Muscle of arm (tissue), 12 donors: ENCODE data around the gene MAX. TPM values are rescaled to one million over a fixed set of nuclear protein-coding genes. Genes with fewer than 3 reads are reported as not detected.
"Not testable (repeated sequence)": the region's sequence is repeated elsewhere in the genome, so short reads cannot be mapped to it uniquely, and the experiment has no call there.

Experiments used
- DNase-seq: peaks from one replicate; pipeline ENCODE4 v3.0.0-alpha.2; 2013
- polyA plus RNA-seq, 12 donors: library from polyadenylated mRNA; unstranded; fragments of 120-200 nt; gene quantifications; one replicate each; pipeline ENCODE4 v1.2.1, GENCODE V29; 2013; ENCODE audit not compliant: insufficient read length in 12 of 12

The MAX gene
- polyA plus RNA-seq, 12 donors: 29.1 to 143 (median 35.0) TPM; not detected in 1

DNA sequence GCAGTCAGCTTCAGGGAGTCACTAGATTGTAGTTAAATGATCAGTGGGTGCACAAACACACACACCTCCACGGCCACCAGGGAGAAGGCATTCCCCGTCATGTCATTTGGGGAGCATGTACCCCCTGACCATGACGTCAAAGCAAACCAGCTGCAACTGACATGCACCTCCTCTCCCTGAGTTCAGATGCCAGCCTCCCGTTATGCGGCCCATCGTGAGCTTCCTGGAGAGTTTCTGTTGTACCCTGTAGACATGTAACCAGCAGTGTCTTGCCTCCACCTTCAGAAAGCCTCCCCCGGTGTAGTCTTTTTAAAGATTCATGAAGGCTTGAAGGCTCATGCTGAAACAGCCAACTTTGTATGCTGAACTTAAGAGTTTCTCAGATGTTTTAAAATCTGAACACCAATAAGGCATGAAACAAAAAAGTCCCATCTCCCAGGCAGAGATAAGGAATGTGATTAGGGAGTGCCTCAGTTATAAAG is 60.8 kb downstream of the MAX start:
- DNase-seq: no peak

DNA sequence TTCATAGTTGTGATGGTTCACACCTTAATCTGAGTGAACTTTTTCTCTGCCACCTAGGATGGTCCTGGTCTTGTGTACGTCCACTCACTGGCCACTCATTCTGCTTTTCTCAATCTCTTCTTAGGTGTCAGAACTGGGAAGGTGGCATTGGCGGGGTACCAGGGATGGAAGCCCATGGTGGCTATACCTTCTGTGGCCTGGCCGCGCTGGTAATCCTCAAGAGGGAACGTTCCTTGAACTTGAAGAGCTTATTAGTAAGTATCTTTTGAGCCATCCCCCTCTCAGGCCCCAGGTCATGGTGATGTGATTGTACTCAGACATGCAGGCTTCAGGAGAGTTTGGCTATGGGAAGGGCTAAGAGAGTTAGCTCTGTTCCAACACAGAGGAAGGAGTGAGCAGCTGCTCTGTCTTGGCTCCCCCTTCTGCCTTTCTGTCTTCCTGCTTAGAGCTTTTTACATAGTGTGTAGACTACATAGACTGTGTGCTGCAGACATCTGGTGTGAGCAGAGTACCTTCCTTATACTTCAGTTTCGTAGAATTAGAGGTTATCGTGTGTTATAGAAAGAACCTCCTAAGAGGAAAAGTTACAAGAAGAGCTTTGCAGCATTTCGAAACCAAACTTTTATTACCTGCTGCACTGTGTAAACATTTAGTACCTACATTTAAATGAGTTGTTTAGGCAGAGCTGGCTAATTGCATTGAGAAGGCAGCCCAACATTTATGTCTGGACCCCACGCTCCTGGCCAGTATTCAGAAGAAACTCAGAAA is 61.5 kb downstream of the MAX start:
- no peak for DNase-seq

DNA sequence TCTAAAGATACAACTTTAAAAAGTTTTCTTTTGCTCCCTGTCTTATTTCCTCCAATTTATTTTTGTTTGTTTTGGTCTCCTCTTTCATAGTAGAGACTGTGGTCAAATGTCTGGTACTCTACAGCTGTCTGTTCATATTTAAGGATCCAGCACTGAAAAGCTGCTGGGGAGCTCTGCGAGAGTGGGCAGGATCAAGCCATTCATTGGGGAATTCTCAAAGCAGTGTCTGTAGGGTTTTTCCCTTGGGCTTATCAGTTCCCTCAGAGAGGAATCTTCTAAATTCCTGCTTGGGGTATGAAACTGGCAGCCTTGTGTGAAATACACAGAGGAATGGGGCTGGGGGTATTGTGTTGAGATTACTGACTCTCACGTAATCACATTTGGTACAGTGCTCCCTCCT is 63.4 kb downstream of the MAX start:
- no peak for DNase-seq

DNA sequence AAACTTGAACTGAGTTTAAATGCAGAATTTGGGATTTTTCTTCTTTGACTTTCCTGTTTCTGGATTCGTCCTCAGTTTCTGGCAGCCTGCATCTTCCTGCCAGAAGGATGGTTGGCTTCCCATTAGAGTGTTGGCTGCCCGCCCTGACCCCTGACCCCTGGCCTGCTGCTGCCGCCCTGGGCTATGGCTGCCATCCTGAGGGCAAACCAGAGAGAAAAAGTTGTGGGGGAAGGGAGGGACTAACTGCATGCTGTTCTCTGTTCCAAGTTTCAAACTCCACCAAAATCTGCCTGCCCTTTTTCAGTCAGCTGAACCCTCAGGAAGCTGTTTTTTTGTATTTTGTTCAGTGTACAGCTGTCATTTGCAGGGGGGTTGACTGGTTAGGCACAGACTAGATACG is 67.3 kb downstream of the MAX start:
- DNase-seq: no peak

DNA sequence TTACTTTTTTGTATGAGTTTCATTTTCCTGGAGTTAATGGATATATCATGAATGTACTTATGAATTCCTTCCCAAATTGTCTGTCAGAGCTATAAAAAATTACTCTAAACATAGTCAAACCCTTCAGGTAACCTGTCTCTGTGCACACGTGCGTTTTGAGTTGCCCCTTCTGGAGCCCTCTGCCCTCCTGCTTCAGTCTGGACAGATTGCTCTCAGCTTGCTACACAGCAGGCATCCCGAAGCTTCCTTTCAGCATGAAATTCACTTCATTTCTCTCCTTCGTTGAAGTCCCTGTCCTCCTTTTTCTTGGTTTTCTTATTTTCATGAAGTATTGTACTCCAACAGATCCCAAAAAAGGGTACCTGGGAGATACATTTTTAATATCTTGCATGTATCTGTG is 68.3 kb downstream of the MAX start:
- no peak for DNase-seq

DNA sequence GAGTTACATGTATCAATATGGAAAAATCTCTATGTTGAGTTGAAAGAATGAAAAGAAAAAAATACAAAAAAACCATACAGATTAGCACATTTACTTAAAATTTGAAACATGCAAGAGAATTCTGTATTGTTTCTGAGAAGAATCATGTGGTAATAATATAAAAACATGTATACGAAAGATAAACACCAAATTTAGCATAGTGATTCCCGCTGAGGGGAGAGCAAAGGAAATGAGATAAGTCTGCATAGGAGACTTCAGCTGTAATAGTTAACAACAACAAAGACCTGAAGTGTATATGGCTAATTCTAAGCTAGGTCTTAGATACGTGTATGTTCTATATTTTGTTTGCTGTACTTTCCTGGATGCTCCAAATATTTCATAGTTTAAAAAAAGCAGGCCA is 69.1 kb downstream of the MAX start:
- DNase-seq: no peak

DNA sequence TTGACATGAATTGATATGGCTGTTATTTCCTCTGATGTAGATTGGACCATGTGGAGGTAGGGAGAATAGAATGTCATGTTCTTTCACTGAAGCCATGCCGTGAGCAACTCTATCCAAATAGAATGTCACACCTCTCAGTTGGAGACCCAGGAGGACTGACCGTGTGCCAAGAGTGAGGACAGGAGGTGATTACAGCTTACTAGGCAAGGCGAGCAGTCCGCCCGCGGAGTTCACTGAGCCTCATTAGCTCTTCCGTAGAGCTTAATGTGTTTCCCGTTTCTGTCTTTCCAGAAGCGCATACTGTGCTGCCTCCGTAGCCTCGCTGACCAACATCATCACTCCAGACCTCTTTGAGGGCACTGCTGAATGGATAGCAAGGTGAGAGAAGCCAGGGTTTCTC is 70.0 kb downstream of the MAX start:
- DNase-seq: no peak

DNA sequence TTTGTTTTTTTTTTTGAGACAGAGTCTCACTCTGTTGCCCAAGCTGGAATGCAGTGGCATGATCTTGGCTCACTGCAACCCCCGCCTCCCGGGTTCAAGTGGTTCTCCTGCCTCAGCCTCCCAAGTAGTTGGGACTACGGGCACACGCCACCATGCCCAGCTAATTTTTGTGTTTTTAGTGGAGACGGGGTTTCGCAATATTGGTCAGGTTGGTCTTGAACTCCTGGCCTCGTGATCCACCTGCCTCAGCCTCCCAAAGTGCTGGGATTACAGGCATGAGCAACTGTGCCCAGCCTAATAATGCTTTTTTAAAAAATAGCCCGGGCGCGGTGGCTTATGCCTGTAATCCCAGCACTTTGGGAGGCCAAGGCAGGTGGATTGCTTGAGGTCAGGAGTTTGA is 71.0 kb downstream of the MAX start:
- not testable (repeated sequence) for DNase-seq

DNA sequence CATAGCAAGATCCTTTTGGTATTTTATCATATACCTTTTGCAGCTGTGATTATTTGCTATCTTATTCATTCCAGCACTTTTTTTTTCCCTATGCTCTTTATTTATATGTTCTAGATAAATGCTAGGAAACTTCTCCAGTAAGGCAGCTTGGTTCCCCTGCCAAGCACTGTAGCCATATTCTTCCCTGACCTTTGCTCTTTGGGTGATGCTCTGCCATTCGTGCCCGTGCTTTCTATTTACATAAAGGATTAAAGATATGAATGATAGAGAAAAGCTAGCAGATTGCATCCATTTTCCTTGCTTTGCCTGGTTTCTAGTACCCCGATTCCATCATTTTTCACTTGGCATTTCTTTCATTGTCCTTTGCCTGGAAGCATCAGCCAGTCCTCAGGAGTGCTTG is 73.4 kb downstream of the MAX start:
- DNase-seq: no peak

DNA sequence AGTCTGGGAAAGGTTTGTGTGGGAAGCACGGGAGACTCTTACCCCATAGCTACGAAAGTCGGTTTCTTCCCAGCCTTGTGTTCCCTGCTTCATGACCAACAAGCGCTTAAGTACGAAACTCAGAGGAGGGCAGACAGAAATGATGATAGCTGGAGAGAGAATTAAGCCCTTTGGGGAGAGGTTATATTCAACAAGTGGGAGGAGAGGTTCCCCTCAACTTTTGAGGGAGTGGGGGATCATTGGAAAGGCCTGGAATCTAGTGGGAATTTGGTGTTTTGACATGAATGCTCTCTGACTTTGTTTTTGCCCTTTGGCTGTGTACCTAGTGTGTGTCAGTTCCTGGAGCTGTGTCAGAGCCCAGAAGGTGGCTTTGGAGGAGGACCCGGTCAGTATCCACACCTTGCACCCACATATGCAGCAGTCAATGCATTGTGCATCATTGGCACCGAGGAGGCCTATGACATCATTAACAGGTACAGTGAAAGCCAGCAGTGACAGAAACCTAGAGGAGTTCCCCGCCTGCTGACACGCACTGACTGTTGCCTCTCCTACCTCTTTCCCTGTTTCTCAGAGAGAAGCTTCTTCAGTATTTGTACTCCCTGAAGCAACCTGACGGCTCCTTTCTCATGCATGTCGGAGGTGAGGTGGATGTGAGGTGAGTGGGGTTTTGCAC is 75.1 kb downstream of the MAX start:
- DNase-seq: no peak

DNA sequence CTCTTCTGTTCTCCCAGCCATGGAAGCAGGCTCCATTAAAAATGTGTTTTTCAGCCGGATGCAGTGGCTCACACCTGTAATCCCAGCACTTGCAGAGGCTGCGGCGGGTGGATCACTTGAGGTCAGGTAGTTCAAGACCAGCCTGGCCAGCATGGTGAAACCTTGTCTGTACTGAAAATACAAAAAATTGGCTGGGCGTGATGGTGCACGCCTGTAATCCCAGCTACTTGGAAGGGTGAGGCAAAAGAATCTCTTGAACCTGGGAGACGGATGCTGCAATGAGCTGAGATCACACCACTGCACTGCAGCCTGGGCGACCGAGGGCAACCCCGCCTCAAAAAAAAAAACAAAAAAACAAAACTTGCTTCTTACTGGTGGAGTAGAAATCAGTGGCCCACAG is 75.8 kb downstream of the MAX start:
- DNase-seq: no peak

DNA sequence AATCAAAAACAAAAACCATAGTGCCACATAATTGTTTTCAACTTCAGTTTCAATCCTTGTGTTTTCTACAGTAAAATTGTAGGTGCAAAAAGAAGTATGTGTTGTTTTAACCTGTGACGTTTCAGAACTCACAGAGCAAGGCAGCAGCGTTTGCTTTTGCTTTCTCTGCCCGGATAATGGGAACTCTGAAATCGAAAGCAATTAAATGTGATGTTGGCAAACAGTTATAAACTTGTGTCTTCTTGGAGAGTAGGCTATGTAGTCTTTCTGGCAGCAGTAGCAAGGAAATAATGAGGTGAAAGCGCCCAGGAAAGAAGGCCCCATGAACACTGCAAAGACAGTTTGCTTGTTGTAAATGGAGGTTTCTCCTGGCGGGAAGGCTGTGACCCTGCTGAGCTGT is 76.5 kb downstream of the MAX start:
- no peak for DNase-seq

Other genes with a start within 250 kb of the MAX start
- 100 to 1,000 TPM in 10 of 12 donors, 10 to 100 TPM in 2; 51.9 to 666 (median 148) TPM for gene SPTB, start 222.6 kb downstream of the MAX start, polyA plus RNA-seq
- 10 to 100 TPM in 11 of 12 donors, not detected in 1; 29.4 to 53.6 (median 46.2) TPM for gene CHURC1, start 188.1 kb downstream of the MAX start, polyA plus RNA-seq
- gene GPX2, start 159.8 kb downstream of the MAX start, polyA plus RNA-seq: under 1 TPM in 10 of 12 donors, not detected in 2; 0.22 to 0.60 (median 0.35) TPM
- gene RAB15, start 130.2 kb downstream of the MAX start, polyA plus RNA-seq: 10 to 100 TPM in 11 of 12 donors, not detected in 1; 22.5 to 42.6 (median 30.3) TPM
- gene FNTB, start 115.6 kb downstream of the MAX start, polyA plus RNA-seq: 10 to 100 TPM in 11 of 12 donors, not detected in 1; 17.9 to 31.8 (median 22.3) TPM